ENCODE results near the gene TOP1.

TOP1 gene

DNA sequence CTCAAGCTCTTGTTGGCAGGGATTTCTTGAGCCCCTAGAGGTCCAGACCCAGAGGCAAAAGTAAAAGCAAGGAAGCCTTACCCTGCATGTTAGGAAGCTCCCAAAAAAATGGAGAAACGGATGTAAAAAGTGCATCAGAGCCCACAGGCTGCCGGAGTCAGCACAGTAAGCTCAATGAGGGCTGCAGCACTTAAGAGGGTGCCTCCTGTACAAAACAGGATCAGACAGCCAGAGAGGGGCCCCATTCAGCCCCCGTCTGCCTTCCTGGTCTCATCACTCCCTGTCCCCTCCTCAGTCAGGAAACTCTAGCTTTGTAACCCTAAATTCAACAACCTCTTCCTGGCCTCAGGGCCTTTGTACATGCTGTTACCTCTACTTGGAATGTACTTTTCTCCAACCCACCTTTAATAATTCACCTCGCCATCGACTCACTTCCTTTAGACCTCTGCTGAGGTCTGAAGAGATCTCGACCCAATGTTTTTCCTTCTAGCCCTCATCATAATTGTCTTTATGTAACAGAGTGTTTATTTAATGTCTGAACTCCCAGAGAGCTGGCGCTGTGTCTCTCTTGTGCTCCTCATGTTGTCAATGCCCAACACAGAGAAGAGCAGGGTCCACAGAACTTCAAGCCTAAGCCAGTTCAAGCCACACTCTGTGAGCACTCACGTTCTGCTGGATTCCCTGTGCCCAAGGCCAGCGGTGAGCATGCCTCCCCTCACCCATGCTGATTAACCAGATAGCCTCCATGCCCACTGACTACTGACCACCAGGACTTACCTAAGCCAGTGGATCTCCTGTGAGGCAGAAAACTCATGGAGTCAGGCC, 106.0 kb downstream of the TOP1 start:
- no peak for DNase-seq

DNA sequence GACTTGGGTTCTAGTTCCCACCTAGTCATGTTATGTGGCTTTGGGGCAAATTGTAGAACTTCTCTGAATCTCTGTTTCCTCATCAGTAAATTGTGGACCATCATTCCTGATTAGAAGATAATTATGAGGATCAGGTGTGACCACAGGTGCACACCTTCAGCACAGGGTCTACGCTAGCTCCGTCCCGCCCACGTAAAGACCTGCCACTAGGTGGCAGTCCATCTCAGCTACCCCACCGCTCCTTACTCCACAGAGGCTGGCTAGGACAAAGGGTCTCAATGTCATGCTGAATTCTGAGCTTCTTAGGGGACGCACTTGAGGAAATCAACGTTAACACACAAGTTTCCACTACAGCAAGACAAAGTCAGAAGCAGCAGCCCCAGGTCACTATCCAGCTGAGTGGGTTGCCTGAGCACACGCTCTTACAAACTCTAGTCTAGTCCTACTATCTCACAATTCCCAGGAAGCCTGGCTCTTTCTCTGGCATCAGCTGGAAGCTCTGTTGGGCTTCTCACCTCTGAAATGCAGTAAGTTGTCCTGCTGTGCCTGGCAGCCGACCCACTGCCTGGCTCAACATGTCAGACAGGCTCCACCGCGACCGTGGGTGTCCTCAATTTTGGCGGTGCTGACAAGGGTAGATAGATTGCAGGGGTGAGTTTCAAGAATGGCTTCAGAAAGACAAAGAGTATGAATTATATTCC, 106.7 kb downstream of the TOP1 start:
- DNase-seq, result peak; percentile 76

DNA sequence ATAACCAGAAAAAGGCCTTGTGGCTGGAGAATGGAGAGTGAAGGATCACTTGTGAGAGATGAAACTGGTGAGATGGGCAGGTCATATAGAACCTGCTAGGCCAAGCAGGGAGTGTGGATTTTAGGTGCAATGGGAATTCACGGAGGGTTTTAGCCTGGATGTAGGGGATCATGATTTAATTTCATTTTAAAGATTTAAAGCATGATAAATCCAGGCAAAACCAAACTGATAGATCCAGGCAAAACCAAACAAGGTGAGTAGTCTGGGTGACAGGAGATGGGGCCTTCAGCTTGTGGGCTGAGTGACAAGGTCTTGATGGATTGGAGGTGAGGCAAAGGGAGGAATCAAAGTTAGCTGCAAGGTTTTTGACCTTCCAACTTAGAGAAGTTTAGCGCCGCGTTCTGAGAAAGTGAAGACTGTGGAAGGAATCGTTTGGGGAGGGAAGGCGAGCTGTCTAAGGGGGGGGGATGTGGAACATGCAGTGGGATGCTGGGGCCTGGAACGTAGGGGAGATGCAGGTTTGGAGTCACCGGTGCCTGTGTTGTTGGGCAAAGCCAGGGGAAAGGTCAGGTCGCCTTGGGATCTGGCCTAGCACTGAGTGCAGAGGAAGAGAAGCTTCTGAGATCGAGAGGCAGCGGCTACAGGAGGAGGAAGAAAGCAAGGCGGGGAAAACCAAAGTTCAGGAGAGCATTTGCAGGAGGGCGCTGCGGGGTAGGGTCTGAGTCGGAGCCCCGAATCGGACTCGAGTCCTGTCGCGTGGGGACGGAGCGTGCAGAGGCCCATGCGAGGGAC, 107.5 kb downstream of the TOP1 start:
- DNase-seq, result no peak

DNA sequence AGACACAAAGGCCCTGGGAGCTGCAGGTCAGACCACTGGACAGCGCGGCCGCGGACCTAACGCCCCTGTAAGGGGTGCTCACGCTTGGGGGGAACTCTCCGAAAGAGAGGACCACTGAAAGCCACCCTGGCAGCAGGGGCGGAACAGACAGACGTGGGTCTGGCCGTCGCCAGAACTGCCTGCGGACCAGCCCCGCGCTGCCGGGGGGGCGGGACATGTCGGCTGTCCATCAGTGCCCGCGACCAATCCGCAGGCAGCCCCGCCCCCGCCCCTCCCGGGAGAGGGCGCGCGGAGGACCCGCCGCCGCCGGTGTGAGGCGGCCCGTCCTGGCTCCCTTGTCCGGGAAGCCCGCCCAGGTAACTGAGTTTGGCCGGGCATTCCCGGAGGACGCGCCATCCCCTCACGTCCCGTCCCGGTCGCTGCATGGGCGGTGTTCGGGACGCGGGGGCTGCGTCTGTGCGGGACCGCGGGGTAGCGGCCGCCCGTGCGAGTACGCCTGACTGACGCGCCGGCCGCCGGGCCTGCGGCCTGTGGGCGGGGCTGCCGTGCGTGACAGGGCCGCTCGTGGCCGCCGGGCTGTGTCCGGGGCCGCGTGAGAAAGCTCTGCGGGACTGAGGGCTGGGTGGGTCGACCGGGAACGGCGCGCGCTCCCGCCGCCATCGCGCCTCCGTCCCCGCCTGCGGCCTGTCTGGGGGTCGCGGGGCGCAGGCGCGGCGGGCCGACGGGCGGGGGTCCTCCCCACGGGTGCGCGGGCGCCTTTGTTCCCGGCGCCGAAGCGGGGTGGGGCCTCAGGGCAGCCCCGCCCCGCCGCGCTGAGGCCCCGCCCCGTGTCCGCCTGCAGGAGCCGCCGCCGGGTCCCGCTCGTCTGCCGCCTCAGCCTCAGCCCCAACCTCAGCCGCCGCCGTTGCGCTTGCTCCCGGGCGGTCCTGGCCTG, 108.3 kb downstream of the TOP1 start, which contains the start of gene PLCG1:
PLCG1 (plus strand) TSS at position 864 of the 934 bp plus-strand sequence. CDS start 99 bp downstream, outside the sequence.
- peak; percentile 84 for DNase-seq

DNA sequence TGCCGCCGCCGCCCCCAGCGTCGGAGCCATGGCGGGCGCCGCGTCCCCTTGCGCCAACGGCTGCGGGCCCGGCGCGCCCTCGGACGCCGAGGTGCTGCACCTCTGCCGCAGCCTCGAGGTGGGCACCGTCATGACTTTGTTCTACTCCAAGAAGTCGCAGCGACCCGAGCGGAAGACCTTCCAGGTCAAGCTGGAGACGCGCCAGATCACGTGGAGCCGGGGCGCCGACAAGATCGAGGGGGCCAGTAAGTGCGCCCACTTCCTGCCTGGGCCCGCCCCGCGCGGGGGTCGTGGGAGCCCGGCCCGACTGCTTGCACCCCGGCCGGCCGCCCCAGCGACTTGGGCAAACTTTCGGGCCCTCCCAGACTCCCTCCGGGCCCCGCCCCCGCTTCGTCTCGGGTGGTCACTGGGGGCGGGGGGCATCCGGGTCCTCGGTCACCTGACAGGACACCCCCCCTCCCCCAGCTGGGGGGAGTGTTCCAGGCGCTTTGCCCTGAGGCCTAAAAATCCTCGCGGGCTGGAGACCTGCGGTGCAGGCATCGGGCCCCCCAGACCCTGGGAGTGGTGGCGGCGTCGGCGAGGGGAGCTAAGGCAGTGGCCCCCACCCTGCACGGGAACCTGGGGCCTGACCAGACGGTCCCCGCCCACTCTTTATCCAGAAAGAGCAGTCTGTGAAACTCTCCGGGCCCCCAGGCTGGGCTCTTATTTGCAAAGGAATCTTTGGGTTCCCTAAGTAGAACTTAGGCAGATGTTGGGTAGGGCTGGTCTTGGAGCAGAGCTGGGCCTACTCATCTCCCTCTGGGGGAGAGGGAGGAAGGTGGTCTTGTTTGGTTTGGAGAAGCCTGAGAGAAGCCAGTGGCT, 109.2 kb downstream of the TOP1 start:
- DNase-seq, result peak; percentile 69

DNA sequence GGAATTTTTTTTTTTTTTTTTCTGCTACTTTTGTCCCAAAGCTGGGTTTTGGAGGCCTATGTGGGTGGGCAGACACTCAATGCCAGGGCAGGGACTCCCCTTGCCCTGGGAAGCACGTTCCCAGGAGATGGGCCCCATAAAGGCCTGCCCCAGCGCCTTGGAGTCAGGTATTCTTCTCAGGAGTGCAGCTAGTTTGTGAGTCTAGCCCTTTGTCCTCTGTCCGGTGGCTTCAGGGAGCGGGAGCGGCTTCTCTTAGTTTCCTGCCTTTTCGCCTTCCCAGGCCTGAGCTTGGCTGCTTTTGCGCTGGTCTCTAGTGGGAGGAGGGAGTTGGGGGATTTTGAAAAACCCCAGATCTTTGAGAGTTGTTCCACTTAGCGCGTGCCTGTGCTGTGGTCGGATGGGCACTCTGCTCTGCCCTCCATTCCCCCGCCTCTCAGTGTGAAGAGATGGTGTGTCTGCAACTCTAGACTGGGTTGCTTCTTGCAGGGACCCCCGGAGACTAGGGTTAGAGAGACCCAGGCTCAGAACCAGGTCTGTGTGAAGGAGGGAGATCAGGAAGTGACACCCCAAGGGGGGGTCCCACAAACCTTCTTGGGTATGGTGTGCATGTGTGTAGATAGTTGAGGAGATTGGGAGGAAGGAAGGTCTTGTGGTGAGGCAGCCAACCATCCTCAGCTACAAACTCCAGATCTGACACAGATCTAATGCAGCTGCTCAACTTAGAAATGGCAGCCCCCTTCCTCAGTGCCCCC, 110.0 kb downstream of the TOP1 start:
- DNase-seq, result peak; percentile 57

DNA sequence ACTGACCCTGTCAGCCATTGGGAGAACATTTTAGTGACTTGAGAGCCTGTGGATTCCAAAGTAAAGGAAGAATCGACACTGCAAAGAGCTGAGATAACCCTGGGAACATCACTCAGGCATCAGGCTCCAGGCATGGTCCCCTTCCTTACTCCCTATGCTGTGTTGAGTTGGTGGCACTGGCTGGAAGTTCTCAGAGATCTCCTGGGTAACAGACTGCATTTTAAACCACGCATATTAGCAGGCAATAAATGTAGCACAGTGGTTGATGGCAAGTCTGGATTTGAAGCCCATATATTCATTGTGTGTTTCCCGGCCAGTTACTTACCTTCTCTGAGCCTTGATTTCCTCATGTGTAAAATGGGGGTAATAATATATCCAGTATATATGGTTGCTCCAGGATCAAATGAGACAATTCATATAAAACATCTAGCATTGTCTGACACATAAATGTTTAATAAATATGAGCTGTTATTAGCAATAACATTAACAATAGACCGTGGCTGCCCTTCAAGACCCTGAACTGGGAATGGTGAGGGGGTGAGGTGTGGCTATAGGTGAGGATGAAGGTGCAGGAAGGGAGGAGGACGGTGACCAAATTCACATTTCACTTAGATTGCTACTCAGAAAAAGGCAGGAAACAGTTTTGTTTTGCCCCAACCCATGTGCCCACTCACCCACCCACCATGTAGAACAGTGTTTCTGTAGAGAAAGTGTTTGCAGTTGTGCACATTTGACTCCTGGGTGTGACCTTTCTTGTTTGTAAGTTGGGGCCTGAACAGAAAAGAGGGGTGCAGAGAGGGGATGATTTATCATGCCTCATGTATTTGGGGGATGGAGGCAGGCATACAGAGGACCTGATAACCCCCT, 110.8 kb downstream of the TOP1 start:
- peak; percentile 22 for DNase-seq

DNA sequence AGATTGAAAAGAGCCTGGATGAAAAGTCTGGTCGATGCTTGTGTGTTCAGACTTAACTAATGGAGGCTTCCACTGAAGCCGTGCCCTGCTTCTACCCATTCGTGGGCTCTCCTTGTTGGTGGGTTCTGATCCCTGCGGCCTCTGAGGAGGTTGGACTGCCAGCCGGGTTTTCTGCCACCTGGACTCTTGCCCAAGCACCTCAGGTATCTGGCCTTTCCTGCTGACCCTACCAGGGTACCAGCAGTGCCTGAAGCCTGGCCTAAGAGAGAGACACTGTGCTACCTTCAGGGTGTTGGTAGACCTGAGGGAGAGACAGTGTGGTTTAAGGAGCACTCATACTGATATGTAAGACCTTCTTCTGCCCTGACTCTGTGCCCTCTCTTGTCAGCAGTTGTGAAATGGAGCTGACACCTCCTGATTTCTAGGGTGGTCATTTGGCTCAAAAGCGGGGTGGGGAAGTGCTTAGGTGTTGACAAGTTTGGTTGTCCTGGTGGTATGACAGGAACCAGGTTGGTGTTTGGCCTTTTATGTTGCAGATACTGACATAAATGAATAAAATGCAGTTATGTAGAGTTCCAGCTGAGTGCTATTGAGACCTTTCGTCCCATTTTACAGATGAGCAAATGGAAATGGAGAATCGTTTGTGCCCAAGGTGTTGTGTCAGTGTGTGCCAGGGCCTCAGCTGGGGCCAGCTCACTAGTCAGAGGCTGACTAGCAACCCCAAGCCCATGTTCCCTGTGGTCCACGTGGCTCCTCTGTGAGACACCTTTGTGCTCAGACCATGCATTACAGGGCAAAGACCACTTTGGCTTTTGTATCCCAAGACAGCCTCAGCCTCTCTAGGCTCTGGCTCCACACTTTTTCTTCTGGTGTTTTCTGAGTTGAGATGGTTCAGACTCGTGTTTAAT, 111.9 kb downstream of the TOP1 start:
- DNase-seq, result no peak

DNA sequence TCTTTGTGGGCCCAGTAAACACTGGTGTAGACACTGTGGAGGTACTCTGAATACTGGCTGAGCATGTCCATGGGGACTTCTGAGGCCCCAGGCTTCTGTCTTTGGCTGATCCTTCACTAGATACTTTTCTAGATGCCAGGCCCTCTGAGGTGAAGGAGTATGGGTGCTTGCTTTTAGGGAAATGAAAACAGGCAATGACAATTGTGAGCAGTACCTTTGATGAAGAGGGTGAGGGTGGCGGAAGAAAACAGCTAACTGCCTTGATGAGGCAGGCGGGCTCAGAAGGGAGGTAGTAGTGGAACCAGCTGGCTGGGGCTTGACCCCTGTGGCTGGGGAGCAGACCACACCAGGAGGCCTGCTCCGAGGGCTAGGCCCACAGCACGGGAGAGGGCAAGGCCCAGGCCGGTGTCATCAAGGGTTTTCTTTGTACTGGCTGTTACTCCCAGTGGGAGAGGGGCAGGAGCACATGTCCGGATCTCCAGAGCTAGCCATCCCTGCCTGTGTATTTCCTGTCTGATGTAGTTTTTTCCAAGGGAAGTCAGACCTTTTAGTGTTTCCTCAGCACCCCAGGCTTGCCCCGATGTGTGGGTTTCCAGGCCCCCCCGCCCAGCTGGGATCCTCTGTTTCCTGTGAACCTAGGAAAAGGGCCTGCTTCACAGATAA, 112.7 kb downstream of the TOP1 start:
- no peak for DNase-seq

DNA sequence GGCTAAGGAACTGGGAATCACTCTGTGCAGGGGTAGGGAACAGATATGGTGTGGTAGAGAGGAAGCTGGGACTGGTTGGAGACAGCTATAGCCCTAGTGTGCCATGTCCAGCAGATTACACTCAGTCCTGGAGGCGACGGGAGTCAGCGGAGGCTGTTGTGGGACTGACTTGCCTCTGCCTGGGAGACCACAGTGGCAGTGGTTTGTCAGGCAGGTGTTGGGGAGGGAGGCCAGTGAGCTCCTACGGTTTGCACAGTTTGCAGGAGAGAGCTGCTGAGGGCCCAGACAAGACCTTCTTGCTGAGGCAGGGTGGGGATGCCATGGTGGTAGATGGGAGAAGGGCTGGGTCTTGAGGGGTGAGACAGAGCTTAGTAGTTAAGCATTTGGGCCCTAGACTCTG, 113.6 kb downstream of the TOP1 start:
- no peak for DNase-seq

DNA sequence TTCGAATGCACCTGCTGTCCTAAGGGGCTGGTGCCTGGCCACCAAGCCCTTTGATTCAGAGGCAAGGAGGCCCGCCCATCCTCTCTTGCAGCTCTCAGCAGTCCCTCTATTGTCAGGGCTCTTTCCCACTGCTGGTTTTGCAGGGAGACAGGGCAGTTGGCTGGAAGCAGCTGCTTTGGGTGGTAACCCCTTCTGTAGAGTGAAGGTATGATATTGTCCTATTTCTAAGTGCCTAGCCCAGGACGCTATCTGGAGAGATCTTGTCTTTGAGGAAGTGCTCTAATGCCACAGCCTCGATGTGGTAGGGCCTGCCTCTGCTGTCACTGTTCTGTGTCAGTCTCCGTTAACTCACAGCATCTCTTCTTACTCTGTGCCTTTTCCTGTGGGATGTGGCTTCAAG, 114.3 kb downstream of the TOP1 start:
- DNase-seq, result peak; percentile 66

DNA sequence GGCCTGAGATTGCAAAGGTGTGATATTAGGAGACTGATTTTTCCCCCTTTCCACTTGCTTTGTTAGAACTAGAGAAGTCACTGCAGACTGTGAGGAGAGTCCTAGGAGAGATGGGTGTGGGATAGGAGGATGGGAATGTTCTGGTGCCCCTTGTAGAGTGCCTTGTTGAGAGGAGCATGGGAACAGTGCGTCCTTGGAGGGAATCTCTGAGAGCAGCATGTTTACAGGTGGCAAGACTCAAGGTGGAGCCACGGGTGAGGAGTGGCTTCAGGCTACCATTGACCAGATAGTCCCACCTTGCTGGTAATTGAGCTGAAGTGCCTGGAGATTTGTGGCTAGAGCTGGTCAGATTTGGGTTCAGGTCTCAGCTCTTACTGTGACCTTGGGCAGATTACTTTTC, 114.7 kb downstream of the TOP1 start:
- DNase-seq, result no peak

DNA sequence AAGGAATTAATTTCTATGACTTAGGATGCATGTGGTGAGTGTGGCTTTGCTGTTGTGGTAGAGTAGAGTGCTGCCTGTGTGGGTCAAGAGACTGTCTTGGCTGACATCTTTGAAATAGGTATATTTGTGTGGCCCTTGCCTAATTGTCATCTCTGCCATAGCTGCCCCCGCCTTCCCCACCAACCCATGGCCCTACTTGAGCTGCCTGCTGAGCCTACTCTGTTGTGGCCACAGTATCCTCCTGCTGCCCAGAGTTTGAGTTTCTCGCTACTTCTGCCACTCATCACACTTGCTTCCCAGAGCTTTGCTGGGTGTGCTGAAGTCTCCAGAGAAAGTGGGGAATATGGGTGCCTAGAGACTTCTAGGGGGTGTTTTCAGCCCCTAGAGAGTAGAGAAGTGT, 116.7 kb downstream of the TOP1 start:
- no peak for DNase-seq

DNA sequence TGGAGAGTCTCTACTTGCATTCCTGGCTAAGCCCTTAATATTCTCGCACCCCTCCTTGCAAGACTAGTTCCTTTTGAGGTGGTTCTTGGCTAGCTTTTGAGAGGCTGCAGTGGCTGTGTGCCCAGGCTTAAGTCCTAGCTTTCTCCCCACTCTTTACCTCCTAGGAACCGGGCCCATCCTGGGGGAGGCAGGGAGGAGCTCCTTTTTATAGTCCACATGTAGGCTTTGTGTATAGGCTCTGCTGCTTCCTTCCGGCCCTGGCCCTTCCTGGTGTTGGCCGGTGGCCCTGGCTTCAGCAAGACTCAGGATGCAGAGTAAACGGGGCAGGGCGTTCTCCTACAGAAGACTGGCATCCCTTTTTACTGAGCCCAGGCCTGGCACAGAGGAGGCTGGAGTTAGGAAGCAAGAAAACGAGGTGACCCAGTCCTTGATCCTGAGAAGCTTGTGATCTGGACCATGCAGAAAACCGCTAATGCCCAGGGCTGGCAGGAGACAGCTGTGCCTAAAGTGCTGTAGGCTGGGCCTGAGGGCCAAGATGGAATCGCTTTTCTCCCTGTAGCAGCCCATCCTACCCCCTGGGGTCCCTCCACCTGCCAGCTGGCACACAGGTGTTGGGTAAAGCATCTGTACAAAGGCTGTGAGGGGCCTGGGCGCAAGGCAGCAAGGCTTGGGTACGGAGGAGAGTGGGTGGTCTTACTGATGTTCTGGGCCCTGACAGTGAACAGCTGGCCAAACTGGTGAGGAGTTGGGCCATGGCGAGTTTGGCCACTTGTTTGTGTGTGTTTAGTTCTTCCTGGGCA, 117.4 kb downstream of the TOP1 start:
- DNase-seq, result no peak

DNA sequence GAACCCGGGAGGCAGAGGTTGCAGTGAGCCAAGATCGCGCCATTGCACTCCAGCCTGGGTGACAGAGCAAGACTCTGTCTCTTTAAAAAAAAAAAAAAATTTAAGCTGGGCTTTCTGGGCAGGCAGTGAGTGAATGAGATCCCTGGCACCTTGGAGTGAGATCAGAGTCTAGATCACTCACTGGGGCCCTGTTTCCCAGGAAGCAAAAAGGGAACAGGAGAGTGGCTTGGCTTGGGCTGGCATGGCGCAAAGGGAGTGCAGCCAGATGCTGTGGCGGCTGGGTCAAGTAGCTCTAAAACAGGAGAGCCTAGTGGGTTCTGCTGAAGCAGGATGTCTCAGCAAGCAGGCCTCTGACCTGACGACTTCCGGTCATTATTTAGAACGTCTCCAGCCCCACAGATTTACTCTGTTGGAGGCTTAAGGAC, 119.2 kb downstream of the TOP1 start:
- DNase-seq, result no peak

DNA sequence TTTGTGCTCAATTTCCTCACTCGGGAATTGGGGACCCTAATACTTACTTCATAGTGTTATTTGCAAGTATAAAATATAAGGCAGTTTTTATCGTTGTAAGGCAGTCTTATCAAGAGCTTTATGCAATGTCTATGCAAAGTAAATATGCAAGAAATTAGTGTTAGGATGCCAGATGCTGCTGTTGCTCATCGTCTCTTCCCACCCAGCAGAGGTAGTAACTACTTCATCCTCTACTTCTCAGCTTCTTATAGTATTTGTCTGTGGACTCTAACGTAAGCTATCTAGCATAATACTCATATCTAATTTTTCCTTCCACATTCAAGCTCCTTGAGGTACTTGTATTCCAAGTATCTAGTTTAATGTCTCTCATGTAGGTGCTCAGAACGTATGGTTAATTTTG, 120.3 kb downstream of the TOP1 start:
- no peak for DNase-seq

DNA sequence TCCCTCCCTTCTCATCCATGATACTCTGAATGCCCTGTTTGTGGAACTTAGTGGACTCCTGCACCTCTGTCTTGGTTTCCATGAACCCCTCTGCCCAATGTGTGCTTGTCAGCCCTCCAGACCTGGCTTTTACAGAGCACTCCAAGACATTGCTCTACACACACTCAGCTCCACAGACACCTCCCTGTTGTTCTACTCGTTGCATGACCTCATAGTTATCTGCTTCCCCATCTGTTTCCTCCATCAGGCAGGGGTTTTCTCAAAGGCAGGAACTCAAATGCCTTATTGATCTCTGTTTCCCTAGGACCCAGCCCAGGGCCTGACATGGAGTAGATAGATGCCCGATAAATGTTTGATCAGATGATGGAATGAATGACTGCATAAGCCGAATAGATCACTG, 122.0 kb downstream of the TOP1 start:
- peak; percentile 62 for DNase-seq
